Erythroblast (primary cell): ENCODE results near the gene APPBP2.

Experiments
- GATA1 ChIP-seq: IDR thresholded peaks from 2 replicates; pipeline ENCODE4 v1.6.1; 2011; ENCODE audit warnings: low read depth, mild to moderate bottlenecking, control low read depth, low read length, moderate library complexity
- POLR2A ChIP-seq: IDR thresholded peaks from 2 replicates; pipeline ENCODE4 v1.6.1; 2011; ENCODE audit warnings: mild to moderate bottlenecking, low read length

DNA sequence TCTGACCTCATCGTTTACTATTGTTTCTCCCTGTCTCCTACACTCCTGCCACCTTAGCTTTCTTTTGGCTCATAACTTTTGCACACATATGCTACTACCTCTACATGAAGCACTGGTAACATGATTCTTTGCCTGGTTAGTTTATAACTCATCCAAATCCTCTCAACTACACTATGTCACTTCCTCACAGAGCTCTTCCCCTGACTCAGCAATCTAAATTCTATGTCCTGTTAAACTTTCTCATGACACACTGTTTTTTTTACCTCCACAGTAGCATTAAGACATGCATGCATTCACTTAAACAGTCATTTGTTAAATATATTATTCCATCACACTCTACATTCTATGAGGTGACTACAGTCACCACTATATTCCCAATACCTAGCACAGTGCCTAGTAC, 19.7 kb downstream of the APPBP2 start:
- TF ChIP-seq POLR2A: no peak
- no peak for TF ChIP-seq GATA1
